ENCODE results near the gene CP. TPM values are rescaled to one million over a fixed set of nuclear protein-coding genes. Genes with fewer than 3 reads are reported as not detected.

CP gene
- total and polyA plus RNA-seq, 9 of the 15 experiments (the other 6 are each of a cell fraction or from before 2014, with no cell fraction given), result 0.30 to 0.75 TPM; not detected in 7

DNA sequence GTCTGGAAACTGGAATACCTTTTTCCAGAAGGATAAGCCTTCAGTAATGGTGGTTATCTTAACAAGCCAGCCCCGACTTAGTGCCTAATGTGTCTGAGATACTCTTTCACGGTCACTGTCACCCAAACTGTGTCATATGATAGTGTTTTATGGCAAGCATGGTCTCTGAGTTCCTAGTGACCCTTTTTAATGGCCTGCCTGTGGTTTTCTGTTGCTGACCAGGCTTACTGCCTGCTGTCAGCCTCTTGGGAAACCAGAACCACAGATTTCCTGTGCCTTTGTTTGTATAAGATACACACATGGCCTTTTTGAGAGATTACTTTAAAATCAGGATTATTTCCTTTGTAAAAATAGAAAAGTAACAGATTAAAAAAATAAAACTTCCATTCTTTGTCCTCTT, 69.8 kb downstream of the CP start (continued):
- TF ChIP-seq ZNF589 (CRISPR knock-in tag; IDR thresholded peaks at IDR 0.05; ENCODE audit: low read depth) (peak; percentile 68; the same call in 1 of the 2 replicates), GATA2 (CRISPR knock-in tag; IDR thresholded peaks at IDR 0.05) (peak; percentile 91), ZNF212 (CRISPR knock-in tag; IDR thresholded peaks at IDR 0.05) (no peak), PHF20 (IDR thresholded peaks at IDR 0.05; ENCODE audit: partially characterized antibody) (no peak), ATF7 (IDR thresholded peaks at IDR 0.05) (peak; percentile 66; the same call in 1 of the 2 replicates), TCF3 (CRISPR knock-in tag; IDR thresholded peaks at IDR 0.05) (peak; percentile 98), KDM1A (IDR thresholded peaks at IDR 0.05) (peak; percentile 98 to 99), ZFP30 (CRISPR knock-in tag; IDR thresholded peaks at IDR 0.05; ENCODE audit: borderline replicate concordance) (no peak), MBD2 (IDR thresholded peaks at IDR 0.05; ENCODE audit: borderline replicate concordance, low read depth) (0 out of 2 replicates have a peak, but pooled peaks have one; percentile 16), ZNF3 (CRISPR knock-in tag; IDR thresholded peaks at IDR 0.05) (no peak), CBFA2T2 (conservative IDR thresholded peaks at IDR 0.05) (peak; percentile 95), HDAC2 (IDR thresholded peaks at IDR 0.05) (peak; percentile 94), ESRRA (IDR thresholded peaks at IDR 0.05; ENCODE audit: borderline replicate concordance, low read depth) (peak; percentile 89; the same call in 1 of the 2 replicates), GABPA (tag; conservative IDR thresholded peaks at IDR 0.05; ENCODE audit: low read depth) (no peak; the same call in 1 of the 2 replicates), THRAP3 (IDR thresholded peaks at IDR 0.05; ENCODE audit: borderline replicate concordance) (no peak)
- TF ChIP-seq, protein P1, sequence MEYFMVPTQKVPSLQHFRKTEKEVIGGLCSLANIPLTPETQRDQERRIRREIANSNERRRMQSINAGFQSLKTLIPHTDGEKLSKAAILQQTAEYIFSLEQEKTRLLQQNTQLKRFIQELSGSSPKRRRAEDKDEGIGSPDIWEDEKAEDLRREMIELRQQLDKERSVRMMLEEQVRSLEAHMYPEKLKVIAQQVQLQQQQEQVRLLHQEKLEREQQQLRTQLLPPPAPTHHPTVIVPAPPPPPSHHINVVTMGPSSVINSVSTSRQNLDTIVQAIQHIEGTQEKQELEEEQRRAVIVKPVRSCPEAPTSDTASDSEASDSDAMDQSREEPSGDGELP (CRISPR knock-in tag; IDR thresholded peaks at IDR 0.05; ENCODE audit: borderline replicate concordance), result no peak; the same call in 1 of the 2 replicates
- TF ChIP-seq, protein P2, sequence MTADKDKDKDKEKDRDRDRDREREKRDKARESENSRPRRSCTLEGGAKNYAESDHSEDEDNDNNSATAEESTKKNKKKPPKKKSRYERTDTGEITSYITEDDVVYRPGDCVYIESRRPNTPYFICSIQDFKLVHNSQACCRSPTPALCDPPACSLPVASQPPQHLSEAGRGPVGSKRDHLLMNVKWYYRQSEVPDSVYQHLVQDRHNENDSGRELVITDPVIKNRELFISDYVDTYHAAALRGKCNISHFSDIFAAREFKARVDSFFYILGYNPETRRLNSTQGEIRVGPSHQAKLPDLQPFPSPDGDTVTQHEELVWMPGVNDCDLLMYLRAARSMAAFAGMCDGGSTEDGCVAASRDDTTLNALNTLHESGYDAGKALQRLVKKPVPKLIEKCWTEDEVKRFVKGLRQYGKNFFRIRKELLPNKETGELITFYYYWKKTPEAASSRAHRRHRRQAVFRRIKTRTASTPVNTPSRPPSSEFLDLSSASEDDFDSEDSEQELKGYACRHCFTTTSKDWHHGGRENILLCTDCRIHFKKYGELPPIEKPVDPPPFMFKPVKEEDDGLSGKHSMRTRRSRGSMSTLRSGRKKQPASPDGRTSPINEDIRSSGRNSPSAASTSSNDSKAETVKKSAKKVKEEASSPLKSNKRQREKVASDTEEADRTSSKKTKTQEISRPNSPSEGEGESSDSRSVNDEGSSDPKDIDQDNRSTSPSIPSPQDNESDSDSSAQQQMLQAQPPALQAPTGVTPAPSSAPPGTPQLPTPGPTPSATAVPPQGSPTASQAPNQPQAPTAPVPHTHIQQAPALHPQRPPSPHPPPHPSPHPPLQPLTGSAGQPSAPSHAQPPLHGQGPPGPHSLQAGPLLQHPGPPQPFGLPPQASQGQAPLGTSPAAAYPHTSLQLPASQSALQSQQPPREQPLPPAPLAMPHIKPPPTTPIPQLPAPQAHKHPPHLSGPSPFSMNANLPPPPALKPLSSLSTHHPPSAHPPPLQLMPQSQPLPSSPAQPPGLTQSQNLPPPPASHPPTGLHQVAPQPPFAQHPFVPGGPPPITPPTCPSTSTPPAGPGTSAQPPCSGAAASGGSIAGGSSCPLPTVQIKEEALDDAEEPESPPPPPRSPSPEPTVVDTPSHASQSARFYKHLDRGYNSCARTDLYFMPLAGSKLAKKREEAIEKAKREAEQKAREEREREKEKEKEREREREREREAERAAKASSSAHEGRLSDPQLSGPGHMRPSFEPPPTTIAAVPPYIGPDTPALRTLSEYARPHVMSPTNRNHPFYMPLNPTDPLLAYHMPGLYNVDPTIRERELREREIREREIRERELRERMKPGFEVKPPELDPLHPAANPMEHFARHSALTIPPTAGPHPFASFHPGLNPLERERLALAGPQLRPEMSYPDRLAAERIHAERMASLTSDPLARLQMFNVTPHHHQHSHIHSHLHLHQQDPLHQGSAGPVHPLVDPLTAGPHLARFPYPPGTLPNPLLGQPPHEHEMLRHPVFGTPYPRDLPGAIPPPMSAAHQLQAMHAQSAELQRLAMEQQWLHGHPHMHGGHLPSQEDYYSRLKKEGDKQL (CRISPR knock-in tag; IDR thresholded peaks at IDR 0.05; ENCODE audit: borderline replicate concordance), result no peak
- TF ChIP-seq, protein P3, sequence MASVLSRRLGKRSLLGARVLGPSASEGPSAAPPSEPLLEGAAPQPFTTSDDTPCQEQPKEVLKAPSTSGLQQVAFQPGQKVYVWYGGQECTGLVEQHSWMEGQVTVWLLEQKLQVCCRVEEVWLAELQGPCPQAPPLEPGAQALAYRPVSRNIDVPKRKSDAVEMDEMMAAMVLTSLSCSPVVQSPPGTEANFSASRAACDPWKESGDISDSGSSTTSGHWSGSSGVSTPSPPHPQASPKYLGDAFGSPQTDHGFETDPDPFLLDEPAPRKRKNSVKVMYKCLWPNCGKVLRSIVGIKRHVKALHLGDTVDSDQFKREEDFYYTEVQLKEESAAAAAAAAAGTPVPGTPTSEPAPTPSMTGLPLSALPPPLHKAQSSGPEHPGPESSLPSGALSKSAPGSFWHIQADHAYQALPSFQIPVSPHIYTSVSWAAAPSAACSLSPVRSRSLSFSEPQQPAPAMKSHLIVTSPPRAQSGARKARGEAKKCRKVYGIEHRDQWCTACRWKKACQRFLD (CRISPR knock-in tag; IDR thresholded peaks at IDR 0.05), result peak; percentile 95
- TF ChIP-seq, protein P4, sequence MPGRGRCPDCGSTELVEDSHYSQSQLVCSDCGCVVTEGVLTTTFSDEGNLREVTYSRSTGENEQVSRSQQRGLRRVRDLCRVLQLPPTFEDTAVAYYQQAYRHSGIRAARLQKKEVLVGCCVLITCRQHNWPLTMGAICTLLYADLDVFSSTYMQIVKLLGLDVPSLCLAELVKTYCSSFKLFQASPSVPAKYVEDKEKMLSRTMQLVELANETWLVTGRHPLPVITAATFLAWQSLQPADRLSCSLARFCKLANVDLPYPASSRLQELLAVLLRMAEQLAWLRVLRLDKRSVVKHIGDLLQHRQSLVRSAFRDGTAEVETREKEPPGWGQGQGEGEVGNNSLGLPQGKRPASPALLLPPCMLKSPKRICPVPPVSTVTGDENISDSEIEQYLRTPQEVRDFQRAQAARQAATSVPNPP (IDR thresholded peaks at IDR 0.05; ENCODE audit: borderline replicate concordance, insufficient read depth, insufficient read length), result no peak
- TF ChIP-seq, protein P5, sequence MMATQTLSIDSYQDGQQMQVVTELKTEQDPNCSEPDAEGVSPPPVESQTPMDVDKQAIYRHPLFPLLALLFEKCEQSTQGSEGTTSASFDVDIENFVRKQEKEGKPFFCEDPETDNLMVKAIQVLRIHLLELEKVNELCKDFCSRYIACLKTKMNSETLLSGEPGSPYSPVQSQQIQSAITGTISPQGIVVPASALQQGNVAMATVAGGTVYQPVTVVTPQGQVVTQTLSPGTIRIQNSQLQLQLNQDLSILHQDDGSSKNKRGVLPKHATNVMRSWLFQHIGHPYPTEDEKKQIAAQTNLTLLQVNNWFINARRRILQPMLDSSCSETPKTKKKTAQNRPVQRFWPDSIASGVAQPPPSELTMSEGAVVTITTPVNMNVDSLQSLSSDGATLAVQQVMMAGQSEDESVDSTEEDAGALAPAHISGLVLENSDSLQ (IDR thresholded peaks at IDR 0.05), result peak; percentile 71
